Trophoblast cell (in vitro differentiated cells and primary cell): ENCODE measurements around the gene TBC1D30.

Experiments used
- DNase-seq, 2 donors: peaks; one replicate each; pipeline ENCODE4 v3.0.0-alpha.2; 2016
- H2AFZ ChIP-seq: 2 replicates; pipeline ENCODE4 v1.6.1; 2013; ENCODE audit warnings: low read length, moderate library complexity, mild to moderate bottlenecking; ENCODE audit not compliant: insufficient read depth, poor library complexity
- H2AK5ac ChIP-seq: 2 replicates; pipeline ENCODE4 v1.6.1; 2013; ENCODE audit warnings: mild to moderate bottlenecking, low read length
- H2BK120ac ChIP-seq: 2 replicates; pipeline ENCODE4 v1.6.1; 2013; ENCODE audit warnings: low read length, mild to moderate bottlenecking, moderate library complexity; ENCODE audit not compliant: insufficient read depth, poor library complexity
- H2BK12ac ChIP-seq: 2 replicates; pipeline ENCODE4 v1.6.1; 2013; ENCODE audit warnings: mild to moderate bottlenecking, low read length, moderate library complexity
- H2BK5ac ChIP-seq: 2 replicates; pipeline ENCODE4 v1.6.1; 2013; ENCODE audit warnings: low read length, low read depth, moderate library complexity, mild to moderate bottlenecking; ENCODE audit not compliant: poor library complexity
- H3K14ac ChIP-seq: 2 replicates; pipeline ENCODE4 v1.6.1; 2013; ENCODE audit warnings: mild to moderate bottlenecking, low read length
- H3K18ac ChIP-seq: 2 replicates; pipeline ENCODE4 v1.6.1; 2013; ENCODE audit warnings: mild to moderate bottlenecking, low read length
- H3K23ac ChIP-seq: 2 replicates; pipeline ENCODE4 v1.6.1; 2013; ENCODE audit warnings: low read length
- H3K27ac ChIP-seq: 2 replicates; pipeline ENCODE4 v1.5.1; 2013; ENCODE audit warnings: low read depth, mild to moderate bottlenecking, inconsistent platforms, low read length, moderate library complexity
- H3K27me3 ChIP-seq: 2 replicates; pipeline ENCODE4 v1.6.1; 2013; ENCODE audit warnings: inconsistent platforms, mild to moderate bottlenecking, low read length, moderate library complexity; ENCODE audit not compliant: insufficient read depth
- H3K36me3 ChIP-seq, 2 experiments: 1 replicate in 1 of 2; 2 replicates in 1 of 2; pipeline ENCODE4 v1.6.1; 2013; ENCODE audit warnings: low read length in 2 of 2, mild to moderate bottlenecking in 2 of 2, moderate library complexity in 1 of 2; ENCODE audit not compliant: insufficient read depth in 2 of 2, control insufficient read depth in 1 of 2
- H3K4ac ChIP-seq: 2 replicates; pipeline ENCODE4 v1.6.1; 2013; ENCODE audit warnings: low read depth, mild to moderate bottlenecking, low read length, moderate library complexity
- H3K4me1 ChIP-seq, 2 experiments: 1 replicate in 1 of 2; 2 replicates in 1 of 2; pipeline ENCODE4 v1.6.1; 2013; ENCODE audit warnings: low read length in 2 of 2, mild to moderate bottlenecking in 2 of 2, moderate library complexity in 1 of 2; ENCODE audit not compliant: insufficient read depth in 2 of 2, control insufficient read depth in 1 of 2
- H3K4me2 ChIP-seq: 2 replicates; pipeline ENCODE4 v1.6.1; 2013; ENCODE audit warnings: inconsistent platforms, mild to moderate bottlenecking, low read length, moderate library complexity
- H3K4me3 ChIP-seq: 2 replicates; pipeline ENCODE4 v1.5.1; 2013; ENCODE audit warnings: mild to moderate bottlenecking, low read depth, low read length, inconsistent platforms
- H3K79me1 ChIP-seq: one replicate; pipeline ENCODE4 v1.6.1; 2013; ENCODE audit warnings: low read length
- H3K79me2 ChIP-seq: 2 replicates; pipeline ENCODE4 v1.6.1; 2013; ENCODE audit warnings: low read length, mild to moderate bottlenecking; ENCODE audit not compliant: control insufficient read depth, insufficient read depth, poor library complexity
- H3K9ac ChIP-seq: 2 replicates; pipeline ENCODE4 v1.6.1; 2013; ENCODE audit warnings: mild to moderate bottlenecking, low read length
- H3K9me3 ChIP-seq: 2 replicates; pipeline ENCODE4 v1.6.1; 2013; ENCODE audit warnings: low read depth, mild to moderate bottlenecking, control low read depth, inconsistent platforms, low read length; ENCODE audit not compliant: insufficient read depth
- H4K12ac ChIP-seq: 2 replicates; pipeline ENCODE4 v1.6.1; 2013; ENCODE audit warnings: low read depth, mild to moderate bottlenecking, low read length, moderate library complexity
- H4K8ac ChIP-seq: 2 replicates; pipeline ENCODE4 v1.6.1; 2013; ENCODE audit warnings: low read depth, mild to moderate bottlenecking, low read length, moderate library complexity
- H4K91ac ChIP-seq: one replicate; pipeline ENCODE4 v1.6.1; 2013; ENCODE audit warnings: low read depth, mild to moderate bottlenecking, low read length, moderate library complexity
- WGBS: extraction: QIAGEN DNeasy Blood & Tissue Kit; methylation state at CpG from one replicate; pipeline ENCODE4 v1.1.7; 2013; ENCODE audit warnings: missing lambda C conversion rate; ENCODE audit not compliant: insufficient read length, insufficient coverage; ENCODE audit errors: extremely low coverage; 5-methylcytosine and 5-hydroxymethylcytosine counted together

The TBC1D30 gene

GRCh38 chr12:64877363-64878004 lies 53.0 kb downstream of the TBC1D30 start:
- H3K4ac ChIP-seq = no peak overlapping the region
- no peak overlapping the region for H3K18ac ChIP-seq
- H3K79me2 ChIP-seq = no peaks in the 10 kb centered on the region
- no peak overlapping the region for H2BK120ac ChIP-seq
- WGBS = no CpG with 5 or more reads among the region's 3 CpGs
- H2BK5ac ChIP-seq = no peak overlapping the region
- no peak overlapping the region for H3K27ac ChIP-seq
- H2AFZ ChIP-seq = no peak overlapping the region
- no peaks in the 10 kb centered on the region for H3K36me3 ChIP-seq
- no peak overlapping the region for H2AK5ac ChIP-seq
- no peaks in the 10 kb centered on the region for H3K27me3 ChIP-seq
- H4K12ac ChIP-seq = no peak overlapping the region
- H3K4me2 ChIP-seq = no peak overlapping the region
- no peak overlapping the region for H4K8ac ChIP-seq
- no peaks in the 10 kb centered on the region for H3K4me1 ChIP-seq
- H3K79me1 ChIP-seq = no peaks in the 10 kb centered on the region
- no peak overlapping the region for H3K14ac ChIP-seq
- H3K9me3 ChIP-seq = no peaks in the 10 kb centered on the region
- H3K23ac ChIP-seq = no peak overlapping the region
- no peak for DNase-seq
- H2BK12ac ChIP-seq = no peak overlapping the region
- H3K9ac ChIP-seq = no peak overlapping the region
- no peak overlapping the region for H4K91ac ChIP-seq
- H3K4me3 ChIP-seq = no peak overlapping the region

GRCh38 chr12:64882687-64883086 lies 58.2 kb downstream of the TBC1D30 start:
- no peak overlapping the region for H4K91ac ChIP-seq
- whole genome bisulfite sequencing = no CpG with 5 or more reads among the region's 3 CpGs

GRCh38 chr12:64883264-64884163 lies 59.1 kb downstream of the TBC1D30 start:
- H3K79me2 ChIP-seq = no peaks in the 10 kb centered on the region
- H3K14ac ChIP-seq = no peak overlapping the region
- no peak overlapping the region for H4K12ac ChIP-seq
- H2AK5ac ChIP-seq = no peak overlapping the region
- no peaks in the 10 kb centered on the region for H3K79me1 ChIP-seq
- no peak overlapping the region for H4K91ac ChIP-seq
- H3K36me3 ChIP-seq = no peaks in the 10 kb centered on the region
- H3K18ac ChIP-seq = no peak overlapping the region
- H2BK120ac ChIP-seq = no peak overlapping the region
- H4K8ac ChIP-seq = no peak overlapping the region
- H3K27me3 ChIP-seq = no peaks in the 10 kb centered on the region
- no peak overlapping the region for H3K4me2 ChIP-seq
- WGBS = no CpG with 5 or more reads among the region's 17 CpGs
- peak in 1 of 2 donors; percentile 27 for DNase-seq
- H3K9me3 ChIP-seq = no peaks in the 10 kb centered on the region
- H3K9ac ChIP-seq = no peak overlapping the region
- no peak overlapping the region for H3K23ac ChIP-seq
- H2AFZ ChIP-seq = no peak overlapping the region
- no peak overlapping the region for H3K4ac ChIP-seq
- H3K4me1 ChIP-seq = peaks cover 0 to 2% of the 10 kb centered on the region in 2 experiments
- H3K4me3 ChIP-seq = no peak overlapping the region
- H3K27ac ChIP-seq = no peak overlapping the region
- H2BK5ac ChIP-seq = no peak overlapping the region
- no peak overlapping the region for H2BK12ac ChIP-seq

More at GRCh38 chr12:64882687-64883086, 58.2 kb downstream of the TBC1D30 start:
- Histone ChIP-seq H3K23ac (no peak overlapping the region), H3K79me2 (no peaks in the 10 kb centered on the region), H3K36me3 (no peaks in the 10 kb centered on the region), H3K14ac (no peak overlapping the region), H3K27me3 (no peaks in the 10 kb centered on the region), H3K4me1 (peaks cover 0 to 2% of the 10 kb centered on the region in 2 experiments), H2BK12ac (no peak overlapping the region), H3K18ac (no peak overlapping the region), H4K12ac (no peak overlapping the region), H3K9ac (no peak overlapping the region), H2AFZ (no peak overlapping the region), H3K4me2 (no peak overlapping the region), H4K8ac (no peak overlapping the region), H2BK120ac (no peak overlapping the region), H2BK5ac (no peak overlapping the region), H2AK5ac (no peak overlapping the region), H3K4me3 (no peak overlapping the region), H3K9me3 (no peaks in the 10 kb centered on the region), H3K79me1 (no peaks in the 10 kb centered on the region), H3K27ac (no peak overlapping the region), H3K4ac (no peak overlapping the region)
- DNase-seq = no peak

- no peak overlapping the region for H3K23ac ChIP-seq
- H3K79me2 ChIP-seq = no peaks in the 10 kb centered on the region
- H4K12ac ChIP-seq = no peak overlapping the region
- H3K4ac ChIP-seq = no peak overlapping the region
- H3K27me3 ChIP-seq = no peaks in the 10 kb centered on the region
- no peaks in the 10 kb centered on the region for H3K36me3 ChIP-seq
- no CpG with 5 or more reads among the region's 3 CpGs for WGBS
- no peak overlapping the region for H3K14ac ChIP-seq
- H3K9ac ChIP-seq = no peak overlapping the region
- H2AFZ ChIP-seq = no peak overlapping the region
- H2AK5ac ChIP-seq = no peak overlapping the region
- DNase-seq = no peak
- no peak overlapping the region for H2BK120ac ChIP-seq
- H3K4me3 ChIP-seq = no peak overlapping the region
- H3K4me2 ChIP-seq = no peak overlapping the region
- H3K18ac ChIP-seq = no peak overlapping the region
- H3K79me1 ChIP-seq = no peaks in the 10 kb centered on the region
- H2BK5ac ChIP-seq = no peak overlapping the region
- H3K4me1 ChIP-seq = peaks cover 2% of the 10 kb centered on the region in 2 experiments
- no peak overlapping the region for H3K27ac ChIP-seq
- no peak overlapping the region for H2BK12ac ChIP-seq
- H3K9me3 ChIP-seq = no peaks in the 10 kb centered on the region
- H4K91ac ChIP-seq = no peak overlapping the region
- H4K8ac ChIP-seq = no peak overlapping the region
These were observed 59.7 kb downstream of the TBC1D30 start for GRCh38 chr12:64884164-64884542.
